Measurements from ENCODE around the gene YTHDC1.

Gene YTHDC1

DNA sequence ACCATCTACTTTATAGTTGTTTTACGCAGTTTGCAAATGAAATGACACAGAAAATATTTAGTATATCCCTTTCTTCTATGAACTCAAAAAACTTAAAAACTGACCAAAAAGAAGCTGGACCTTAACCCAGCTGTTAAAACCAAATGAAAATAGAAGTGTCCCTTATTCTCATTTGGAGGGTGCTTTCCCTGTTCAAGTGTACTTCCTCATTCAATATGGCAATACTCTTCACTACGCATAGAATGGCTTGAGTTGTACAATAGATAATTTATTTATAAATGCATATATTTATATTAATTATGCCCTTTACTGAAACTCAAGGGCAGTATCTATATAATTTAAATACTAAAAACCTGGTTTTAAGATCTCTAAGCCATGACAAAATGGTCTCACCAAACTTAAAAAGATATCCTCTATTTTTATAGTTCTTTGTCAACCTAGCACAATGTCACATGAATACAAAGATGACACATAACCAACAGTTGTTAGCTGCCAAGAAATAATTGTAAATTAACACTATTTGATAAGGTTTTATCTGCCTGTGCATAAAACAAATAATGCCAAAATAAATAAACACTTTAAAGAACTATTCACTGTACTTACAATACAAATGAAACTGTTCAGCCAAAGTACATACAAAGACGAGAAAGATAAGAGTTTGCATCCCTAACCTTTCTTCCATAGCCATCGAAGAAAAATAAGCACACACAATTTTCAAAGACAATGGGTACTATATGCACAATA, 25.2 kb downstream of the YTHDC1 start:
- no peak overlapping the region for H3K4me3 ChIP-seq (ENCODE audit: low read depth, low read length)
- TF ChIP-seq, protein P1, sequence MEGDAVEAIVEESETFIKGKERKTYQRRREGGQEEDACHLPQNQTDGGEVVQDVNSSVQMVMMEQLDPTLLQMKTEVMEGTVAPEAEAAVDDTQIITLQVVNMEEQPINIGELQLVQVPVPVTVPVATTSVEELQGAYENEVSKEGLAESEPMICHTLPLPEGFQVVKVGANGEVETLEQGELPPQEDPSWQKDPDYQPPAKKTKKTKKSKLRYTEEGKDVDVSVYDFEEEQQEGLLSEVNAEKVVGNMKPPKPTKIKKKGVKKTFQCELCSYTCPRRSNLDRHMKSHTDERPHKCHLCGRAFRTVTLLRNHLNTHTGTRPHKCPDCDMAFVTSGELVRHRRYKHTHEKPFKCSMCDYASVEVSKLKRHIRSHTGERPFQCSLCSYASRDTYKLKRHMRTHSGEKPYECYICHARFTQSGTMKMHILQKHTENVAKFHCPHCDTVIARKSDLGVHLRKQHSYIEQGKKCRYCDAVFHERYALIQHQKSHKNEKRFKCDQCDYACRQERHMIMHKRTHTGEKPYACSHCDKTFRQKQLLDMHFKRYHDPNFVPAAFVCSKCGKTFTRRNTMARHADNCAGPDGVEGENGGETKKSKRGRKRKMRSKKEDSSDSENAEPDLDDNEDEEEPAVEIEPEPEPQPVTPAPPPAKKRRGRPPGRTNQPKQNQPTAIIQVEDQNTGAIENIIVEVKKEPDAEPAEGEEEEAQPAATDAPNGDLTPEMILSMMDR (IDR thresholded peaks at IDR 0.05; ENCODE audit: low read depth, low read length), result no peak

DNA sequence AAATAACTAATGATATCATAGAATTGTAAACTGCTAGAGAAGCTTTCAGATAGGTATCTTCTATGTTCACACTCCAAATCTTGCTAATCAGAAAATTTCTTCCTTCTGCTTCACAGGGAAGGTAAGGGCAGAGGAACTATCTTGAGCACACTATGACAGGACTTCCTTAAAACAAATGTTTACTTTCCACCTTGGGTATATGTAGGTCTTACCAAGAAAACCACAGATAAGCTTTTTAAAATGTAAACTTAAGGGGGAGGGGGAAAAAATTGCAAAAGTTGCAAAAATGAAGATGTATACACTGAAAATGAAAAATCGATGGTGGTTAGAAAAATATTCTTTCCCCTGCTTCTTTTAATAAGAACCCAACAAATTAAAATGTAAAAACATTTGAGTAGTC, 30.9 kb downstream of the YTHDC1 start:
- H3K4me3 ChIP-seq (ENCODE audit: low read depth, low read length), result no peak overlapping the region
- TF ChIP-seq, protein P1 (IDR thresholded peaks at IDR 0.05; ENCODE audit: low read depth, low read length), result no peak

DNA sequence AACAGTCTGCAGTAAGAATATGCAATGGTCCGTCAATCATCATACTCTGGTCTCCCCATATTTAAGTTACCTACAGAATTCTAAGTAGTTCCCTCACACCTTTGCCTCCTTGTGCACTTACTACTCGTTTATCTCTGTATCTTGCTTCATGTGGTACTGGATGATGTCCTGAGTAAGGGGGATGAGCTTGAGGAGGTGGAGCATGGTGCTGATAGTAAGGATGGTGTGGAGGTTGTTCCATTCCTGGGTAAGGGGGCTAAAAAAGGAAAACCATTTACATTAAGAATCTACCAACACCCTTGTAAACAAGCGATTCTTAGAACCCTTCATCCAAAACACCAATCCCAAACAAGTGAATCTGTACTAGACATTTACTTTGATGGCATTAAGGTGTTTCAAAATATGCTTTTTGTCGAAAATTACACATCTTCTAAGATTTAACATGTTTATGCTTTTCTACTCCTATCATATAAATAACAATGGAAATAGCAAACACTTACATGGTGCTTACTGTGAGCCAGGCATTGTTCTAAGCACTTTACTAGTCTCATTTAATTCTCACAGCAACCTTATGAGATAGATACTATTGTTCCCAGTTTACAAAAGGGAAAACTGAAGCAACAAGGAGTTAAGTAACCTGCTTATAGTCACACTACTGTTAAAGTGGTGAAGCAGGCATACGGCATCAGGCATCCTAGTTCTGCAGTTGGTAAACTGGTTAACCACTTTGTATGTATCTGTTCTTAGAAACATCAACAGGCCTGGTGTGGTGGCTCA, 33.5 kb downstream of the YTHDC1 start:
- no peak overlapping the region for H3K4me3 ChIP-seq (ENCODE audit: low read depth, low read length)
- TF ChIP-seq, protein P1 (IDR thresholded peaks at IDR 0.05; ENCODE audit: low read depth, low read length), result no peak

DNA sequence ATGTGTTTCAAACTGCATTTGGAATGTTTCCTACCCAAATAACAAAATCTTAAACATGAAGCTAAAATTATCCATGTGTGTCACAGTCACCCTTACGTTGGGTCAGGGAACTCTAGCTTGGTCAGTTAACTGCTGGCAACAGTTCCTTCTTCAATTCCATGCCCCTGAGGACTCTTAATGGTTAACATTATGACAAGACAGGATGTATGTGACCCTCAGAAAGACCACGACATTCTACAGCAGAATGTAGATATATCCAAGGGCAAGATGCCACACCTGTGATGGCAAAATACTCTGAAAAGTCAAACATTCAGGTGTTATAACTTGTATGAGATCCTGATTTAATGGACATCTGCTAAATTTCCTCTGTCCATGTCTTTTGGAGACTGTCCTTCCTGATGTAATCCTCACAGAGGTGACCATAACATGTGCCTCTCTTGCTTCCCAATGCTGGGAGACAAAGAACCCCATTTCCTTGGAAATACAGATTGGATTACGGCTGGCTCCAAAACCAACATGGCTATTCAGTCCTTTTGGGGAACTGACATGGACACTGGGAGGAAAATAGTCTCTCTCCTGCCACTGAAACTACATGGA, 39.1 kb downstream of the YTHDC1 start:
- TF ChIP-seq, protein P1 (IDR thresholded peaks at IDR 0.05; ENCODE audit: low read depth, low read length), result no peak
- H3K4me3 ChIP-seq (ENCODE audit: low read depth, low read length), result no peak overlapping the region

DNA sequence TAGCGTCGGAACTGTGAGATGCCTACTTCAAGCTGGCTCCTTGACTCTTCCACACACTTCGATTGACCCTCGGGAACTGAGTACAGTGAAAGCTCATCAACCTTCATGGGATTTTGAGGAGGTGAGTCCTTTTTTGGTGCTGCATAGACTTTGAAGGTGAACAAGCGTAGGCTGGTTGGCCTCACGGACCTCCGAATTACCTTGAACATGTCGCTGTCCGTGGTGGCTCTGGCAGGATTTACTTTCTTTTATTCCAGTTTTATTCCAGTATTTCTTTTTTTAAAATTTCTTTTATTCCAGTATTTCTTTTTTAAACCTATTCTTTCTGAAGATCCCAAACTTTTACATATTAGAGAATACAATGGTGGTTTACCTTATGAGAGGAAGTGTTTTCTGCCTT, 45.2 kb downstream of the YTHDC1 start:
- H3K4me3 ChIP-seq (ENCODE audit: low read depth, low read length), result no peak overlapping the region
- TF ChIP-seq, protein P1 (IDR thresholded peaks at IDR 0.05; ENCODE audit: low read depth, low read length), result no peak

DNA sequence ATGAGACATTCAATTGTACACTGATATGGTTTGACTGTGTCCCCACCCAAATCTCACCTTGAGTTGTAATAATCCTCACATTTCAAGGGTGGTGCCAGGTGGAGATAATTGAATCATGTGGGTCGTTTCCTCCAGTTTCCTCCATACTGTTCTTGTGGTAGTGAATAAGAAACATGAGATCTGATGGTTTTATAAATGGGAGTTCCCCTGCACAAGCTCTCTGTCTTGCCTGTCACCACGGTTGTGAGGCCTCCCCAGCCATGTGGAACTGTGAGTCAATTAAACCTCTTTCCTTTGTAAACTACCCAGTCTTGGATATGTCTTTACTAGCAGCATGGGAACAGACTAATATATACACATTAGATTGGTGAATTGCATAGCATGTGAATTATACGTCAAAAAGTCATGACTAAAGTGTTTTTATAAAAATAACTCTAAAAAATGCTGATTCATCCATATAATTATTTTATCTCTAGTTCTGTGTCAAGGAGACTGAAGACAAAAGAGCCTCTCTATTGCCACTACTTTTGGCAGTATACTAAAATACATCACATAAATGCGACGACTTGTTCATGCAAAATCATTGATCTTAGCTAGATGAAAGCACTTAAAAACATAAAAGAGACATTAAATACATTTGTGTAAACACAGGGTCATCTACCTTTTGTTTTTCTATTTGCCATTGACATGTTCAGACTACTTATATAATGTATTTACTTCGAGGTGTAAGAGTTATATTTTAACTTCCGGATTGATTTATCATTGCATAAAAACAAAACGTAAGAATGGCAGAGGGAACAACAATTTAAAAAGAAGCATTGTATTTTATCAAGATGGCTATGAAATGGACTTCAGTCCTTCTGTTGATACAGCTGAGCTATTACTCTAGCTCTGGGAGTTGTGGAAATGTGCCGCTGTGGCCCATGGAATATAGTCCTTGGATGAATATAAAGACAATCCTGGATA, 50.1 kb downstream of the YTHDC1 start:
- TF ChIP-seq, protein P1 (IDR thresholded peaks at IDR 0.05; ENCODE audit: low read depth, low read length), result no peak
- H3K4me3 ChIP-seq (ENCODE audit: low read depth, low read length), result no peak overlapping the region
